ENCODE measurements around the gene KLHL6. TPM values are rescaled to one million over a fixed set of nuclear protein-coding genes. Genes with fewer than 3 reads are reported as not detected.
"Not testable (repeated sequence)": the region's sequence is repeated elsewhere in the genome, so short reads cannot be mapped to it uniquely, and the experiment has no call there.

Gene KLHL6
- total RNA-seq, 2 experiments from 2014 or later: 23.9 to 24.2 TPM

DNA sequence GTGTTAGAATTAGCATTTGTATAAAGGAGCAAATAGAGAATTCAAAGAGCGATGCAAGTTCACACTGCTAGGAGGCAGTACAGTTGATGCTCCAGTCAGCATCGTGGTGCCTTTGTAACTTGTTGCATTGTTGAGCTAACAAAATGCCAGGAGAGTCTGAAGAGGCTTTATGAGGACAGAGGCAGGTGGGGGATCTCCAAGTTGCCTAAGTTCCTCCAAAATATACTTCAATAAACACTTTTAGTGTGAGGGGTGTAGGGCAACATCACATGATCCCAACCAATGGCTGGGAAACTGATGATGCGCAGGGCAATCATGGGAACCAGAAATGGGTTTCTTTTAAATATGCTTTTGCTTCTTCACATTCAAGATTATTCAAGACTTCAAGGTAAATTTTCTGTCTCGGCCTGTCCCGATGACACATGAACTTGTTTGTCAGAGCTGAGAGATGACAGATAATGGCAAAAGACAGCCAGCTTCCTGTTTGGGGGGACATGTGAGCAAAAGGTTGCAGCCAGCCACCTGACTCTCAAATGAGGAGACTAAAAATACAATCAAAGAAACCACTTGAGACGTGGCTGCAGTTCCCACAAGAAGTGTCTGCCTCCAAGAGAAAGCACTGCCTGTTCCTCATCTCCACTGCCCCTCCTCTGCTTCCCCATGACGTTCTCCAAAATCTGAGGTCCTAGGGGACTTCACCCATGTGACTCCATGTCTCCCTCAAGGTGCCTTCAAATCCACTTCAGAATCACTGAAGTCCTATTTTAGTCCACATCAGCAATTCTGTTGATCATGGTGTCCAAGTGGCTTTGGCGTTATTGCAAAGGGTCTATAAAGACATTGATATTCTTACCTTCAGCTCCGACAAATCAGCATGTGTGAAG lies 39.3 kb downstream of the KLHL6 start:
- Mint-ChIP-seq H3K36me3 (ENCODE audit: low read depth) (peaks cover 68% of the 10 kb centered on the region), H3K4me1 (ENCODE audit: low read depth) (peaks cover 87% of the 10 kb centered on the region), H3K9me3 (no peaks in the 10 kb centered on the region), H3K27me3 (no peaks in the 10 kb centered on the region), H3K4me3 (peak overlapping the region; percentile 31), H3K27ac (peak overlapping the region; percentile 89)
- DNase-seq (peak; percentile 28 to 89 (median 57)), ATAC-seq (ENCODE audit: poor library complexity) (peak; percentile 71)
- H3K36me3 ChIP-seq (ENCODE audit: insufficient read depth, low read length): peaks cover 9% of the 10 kb centered on the region
- H3K27me3 ChIP-seq (ENCODE audit: control insufficient read depth in 1 of 2, insufficient read depth in 2 of 2, low read length in 2 of 2): no peaks in the 10 kb centered on the region
- TF ChIP-seq, protein P1, sequence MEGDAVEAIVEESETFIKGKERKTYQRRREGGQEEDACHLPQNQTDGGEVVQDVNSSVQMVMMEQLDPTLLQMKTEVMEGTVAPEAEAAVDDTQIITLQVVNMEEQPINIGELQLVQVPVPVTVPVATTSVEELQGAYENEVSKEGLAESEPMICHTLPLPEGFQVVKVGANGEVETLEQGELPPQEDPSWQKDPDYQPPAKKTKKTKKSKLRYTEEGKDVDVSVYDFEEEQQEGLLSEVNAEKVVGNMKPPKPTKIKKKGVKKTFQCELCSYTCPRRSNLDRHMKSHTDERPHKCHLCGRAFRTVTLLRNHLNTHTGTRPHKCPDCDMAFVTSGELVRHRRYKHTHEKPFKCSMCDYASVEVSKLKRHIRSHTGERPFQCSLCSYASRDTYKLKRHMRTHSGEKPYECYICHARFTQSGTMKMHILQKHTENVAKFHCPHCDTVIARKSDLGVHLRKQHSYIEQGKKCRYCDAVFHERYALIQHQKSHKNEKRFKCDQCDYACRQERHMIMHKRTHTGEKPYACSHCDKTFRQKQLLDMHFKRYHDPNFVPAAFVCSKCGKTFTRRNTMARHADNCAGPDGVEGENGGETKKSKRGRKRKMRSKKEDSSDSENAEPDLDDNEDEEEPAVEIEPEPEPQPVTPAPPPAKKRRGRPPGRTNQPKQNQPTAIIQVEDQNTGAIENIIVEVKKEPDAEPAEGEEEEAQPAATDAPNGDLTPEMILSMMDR (IDR thresholded peaks at IDR 0.05): no peak
- no peak overlapping the region for H3K4me3 ChIP-seq (ENCODE audit: low read length)
- intact Hi-C loops (cut with DNase I, micrococcal nuclease): loop anchor here (1.0 to 10.0 kb wide), 4 partner anchors 36 to 120 kb away; partner anchors contain the start of genes KLHL24 (in 1 of the 2) and KLHL6 (in 1 of the 2)
- no peaks in the 10 kb centered on the region for H3K9me3 ChIP-seq (ENCODE audit: control insufficient read depth in 1 of 2, insufficient read depth in 1 of 2, low read length in 2 of 2)
- ChIA-PET CTCF (interaction anchor here (0.7 to 1.3 kb wide), 8 partner anchors 10 to 251 kb away, joined by 3 to 5 read pairs (median 4); partner anchors contain the start of genes KLHL24 and KLHL6), POLR2A (interaction anchor here (0.7 to 2.2 kb wide), 5 partner anchors 12 to 119 kb away, joined by 3 to 22 read pairs (median 4); partner anchors contain the start of genes KLHL24 and KLHL6)
- H3K4me1 ChIP-seq (ENCODE audit: insufficient read depth, low read length): peaks cover 64% of the 10 kb centered on the region
- peak overlapping the region; percentile 35 to 71 for H3K27ac ChIP-seq (ENCODE audit: low read depth in 1 of 2, low read length in 2 of 2)

DNA sequence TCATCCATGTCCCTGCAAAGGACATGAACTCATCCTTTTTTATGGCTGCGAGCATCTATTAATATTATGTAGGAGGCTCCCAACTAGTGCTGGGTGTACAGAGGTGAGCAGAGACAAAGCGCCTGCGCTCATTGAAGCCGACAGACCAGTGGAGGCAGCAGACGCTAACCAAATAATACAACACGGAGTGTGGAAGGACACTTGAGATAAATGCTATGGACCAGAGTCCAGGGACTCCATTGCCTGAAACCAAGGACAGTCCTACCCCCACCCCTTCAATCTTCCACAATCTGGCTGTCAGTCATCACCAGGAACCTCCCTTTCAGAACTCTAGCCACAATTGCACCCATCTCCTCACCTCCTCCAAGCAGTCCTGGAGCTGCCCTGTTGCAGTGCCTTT lies 41.5 kb downstream of the KLHL6 start:
- H3K9me3 ChIP-seq (ENCODE audit: control insufficient read depth in 1 of 2, insufficient read depth in 1 of 2, low read length in 2 of 2): no peaks in the 10 kb centered on the region
- Mint-ChIP-seq H3K27ac (peak overlapping the region; percentile 89), H3K4me1 (ENCODE audit: low read depth) (peaks cover 74% of the 10 kb centered on the region), H3K4me3 (peak overlapping the region; percentile 16), H3K36me3 (ENCODE audit: low read depth) (peaks cover 69% of the 10 kb centered on the region), H3K9me3 (no peaks in the 10 kb centered on the region), H3K27me3 (no peaks in the 10 kb centered on the region)
- TF ChIP-seq, protein P1 (IDR thresholded peaks at IDR 0.05): no peak
- CTCF ChIA-PET: interaction anchor here (1.4 kb wide), 1 partner anchor 78 kb away, joined by 4 read pairs; no protein-coding TSS in a partner anchor
- POLR2A ChIA-PET: interaction anchor here (1.1 to 1.7 kb wide), 2 partner anchors 41 to 122 kb away, joined by 5 to 21 read pairs; partner anchors contain the start of genes KLHL24 and KLHL6
- H3K36me3 ChIP-seq (ENCODE audit: insufficient read depth, low read length): peaks cover 9% of the 10 kb centered on the region
- ATAC-seq (ENCODE audit: poor library complexity): no peak
- intact Hi-C loops (cut with DNase I, micrococcal nuclease): loop anchor here in 1 of 2 experiments (10.0 kb wide), 1 partner anchor 121 kb away; the partner anchor contains the start of gene KLHL24
- no peak overlapping the region for H3K4me3 ChIP-seq (ENCODE audit: low read length)
- no peaks in the 10 kb centered on the region for H3K27me3 ChIP-seq (ENCODE audit: control insufficient read depth in 1 of 2, insufficient read depth in 2 of 2, low read length in 2 of 2)
- no peak for DNase-seq
- no peak overlapping the region for H3K27ac ChIP-seq (ENCODE audit: low read depth in 1 of 2, low read length in 2 of 2)
- H3K4me1 ChIP-seq (ENCODE audit: insufficient read depth, low read length): peaks cover 59% of the 10 kb centered on the region

DNA sequence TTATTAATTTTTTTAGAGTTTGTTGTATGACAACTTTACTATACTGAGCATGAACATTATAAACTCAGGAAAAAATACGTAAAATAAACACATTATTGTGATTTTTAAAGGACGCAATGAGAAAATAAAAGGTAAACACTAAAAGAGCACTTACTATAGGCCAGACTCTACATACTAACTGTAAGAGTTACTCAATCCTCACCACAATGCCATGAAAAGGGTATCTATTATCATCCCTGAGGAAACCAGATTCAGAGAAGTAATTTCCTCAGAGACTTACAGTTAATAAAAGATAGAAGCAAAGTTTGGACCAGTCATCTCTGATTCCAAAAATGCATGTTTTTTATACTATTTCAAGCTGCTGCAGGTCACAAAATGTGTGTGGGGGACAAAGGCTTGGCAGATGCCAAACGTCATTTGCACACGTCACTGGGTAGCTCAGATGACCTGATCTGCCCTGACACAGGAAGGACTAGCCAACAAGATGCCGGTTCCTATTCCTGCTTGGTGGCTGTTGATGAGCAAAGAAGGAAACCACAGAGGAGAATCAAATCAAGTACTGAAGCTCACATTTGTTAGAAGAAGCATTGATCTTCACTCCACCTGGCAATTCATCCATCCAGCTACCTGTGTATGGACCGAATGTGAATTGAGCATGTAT lies 42.3 kb downstream of the KLHL6 start:
- TF ChIP-seq, protein P1 (IDR thresholded peaks at IDR 0.05): no peak
- POLR2A ChIA-PET: interaction anchor here (0.6 to 1.7 kb wide), 4 partner anchors 40 to 131 kb away, joined by 3 to 21 read pairs (median 4); partner anchors contain the start of genes KLHL24 and KLHL6
- Mint-ChIP-seq H3K36me3 (ENCODE audit: low read depth) (peaks cover 71% of the 10 kb centered on the region), H3K27me3 (no peaks in the 10 kb centered on the region), H3K9me3 (no peaks in the 10 kb centered on the region), H3K4me3 (peak overlapping the region; percentile 16), H3K27ac (peak overlapping the region; percentile 89), H3K4me1 (ENCODE audit: low read depth) (peaks cover 65% of the 10 kb centered on the region)
- H3K27me3 ChIP-seq (ENCODE audit: control insufficient read depth in 1 of 2, insufficient read depth in 2 of 2, low read length in 2 of 2): no peaks in the 10 kb centered on the region
- no peak overlapping the region for H3K27ac ChIP-seq (ENCODE audit: low read depth in 1 of 2, low read length in 2 of 2)
- intact Hi-C loops (cut with DNase I, micrococcal nuclease): loop anchor here in 1 of 2 experiments (10.0 kb wide), 1 partner anchor 122 kb away; the partner anchor contains the start of gene KLHL24
- H3K4me1 ChIP-seq (ENCODE audit: insufficient read depth, low read length): peaks cover 51% of the 10 kb centered on the region
- H3K36me3 ChIP-seq (ENCODE audit: insufficient read depth, low read length): peaks cover 14% of the 10 kb centered on the region
- DNase-seq (peak; percentile 25 to 88 (median 43)), ATAC-seq (ENCODE audit: poor library complexity) (peak; percentile 62)
- no peaks in the 10 kb centered on the region for H3K9me3 ChIP-seq (ENCODE audit: control insufficient read depth in 1 of 2, insufficient read depth in 1 of 2, low read length in 2 of 2)
- CTCF ChIA-PET: interaction anchor here (0.8 to 1.4 kb wide), 2 partner anchors 39 to 79 kb away, joined by 3 to 4 read pairs; no protein-coding TSS in a partner anchor
- H3K4me3 ChIP-seq (ENCODE audit: low read length): no peak overlapping the region

DNA sequence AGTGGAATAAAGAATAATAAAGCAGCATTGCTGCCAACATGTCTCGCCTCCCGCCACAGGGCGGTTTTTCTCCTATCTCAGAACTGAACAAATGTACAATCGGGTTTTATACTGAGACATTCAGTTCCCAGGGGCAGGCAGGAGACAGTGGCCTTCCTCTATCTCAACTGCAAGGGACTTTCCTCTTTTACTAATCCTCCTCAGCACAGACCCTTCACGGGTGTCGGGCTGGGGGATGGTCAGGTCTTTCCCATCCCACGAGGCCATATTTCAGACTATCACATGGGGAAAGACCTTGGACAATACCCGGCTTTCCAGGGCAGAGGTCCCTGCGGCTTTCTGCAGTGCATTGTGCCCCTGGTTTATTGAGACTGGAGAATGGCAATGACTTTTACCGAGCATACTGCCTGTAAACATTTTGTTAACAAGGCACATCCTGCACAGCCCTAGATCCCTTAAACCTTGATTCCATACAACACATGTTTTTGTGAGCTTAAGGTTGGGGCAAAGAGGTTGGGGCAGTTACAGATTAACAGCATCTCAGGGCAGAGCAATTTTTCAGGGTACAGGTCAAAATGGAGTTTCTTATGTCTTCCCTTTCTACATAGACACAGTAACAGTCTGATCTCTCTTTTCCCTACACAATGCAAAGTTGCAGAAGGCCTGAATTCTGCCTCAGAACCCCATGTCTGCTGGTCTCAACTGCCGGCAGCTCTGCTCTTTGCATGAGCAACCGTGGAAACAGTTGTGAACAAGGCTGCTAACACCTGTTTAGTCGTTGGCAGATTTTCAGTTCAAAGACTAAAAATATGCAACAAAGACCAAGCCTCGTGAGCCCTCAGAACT lies 44.0 kb downstream of the KLHL6 start:
- H3K9me3 ChIP-seq (ENCODE audit: control insufficient read depth in 1 of 2, insufficient read depth in 1 of 2, low read length in 2 of 2); DNase-seq; H3K4me3 Mint-ChIP-seq; H3K27me3 ChIP-seq (ENCODE audit: control insufficient read depth in 1 of 2, insufficient read depth in 2 of 2, low read length in 2 of 2); H3K27ac ChIP-seq (ENCODE audit: low read depth in 1 of 2, low read length in 2 of 2); CTCF ChIA-PET; H3K9me3 Mint-ChIP-seq; ATAC-seq (ENCODE audit: poor library complexity); H3K4me3 ChIP-seq (ENCODE audit: low read length); H3K27me3 Mint-ChIP-seq: not testable (repeated sequence)
- intact Hi-C loops (cut with DNase I, micrococcal nuclease): loop anchor here in 1 of 2 experiments (10.0 kb wide), 1 partner anchor 123 kb away; the partner anchor contains the start of gene KLHL24
- H3K4me1 ChIP-seq (ENCODE audit: insufficient read depth, low read length): peaks cover 34% of the 10 kb centered on the region
- POLR2A ChIA-PET: interaction anchor here (1.2 kb wide), 1 partner anchor 125 kb away, joined by 4 read pairs; no protein-coding TSS in a partner anchor
- H3K4me1 Mint-ChIP-seq (ENCODE audit: low read depth): peaks cover 51% of the 10 kb centered on the region
- H3K36me3 Mint-ChIP-seq (ENCODE audit: low read depth): peaks cover 79% of the 10 kb centered on the region
- peak overlapping the region; percentile 79 for H3K27ac Mint-ChIP-seq
- H3K36me3 ChIP-seq (ENCODE audit: insufficient read depth, low read length): peaks cover 25% of the 10 kb centered on the region

All from CD4-positive, alpha-beta T cell (primary cell).